GM13976 (cell line): Measurements from ENCODE around the gene ST6GALNAC5.

Source experiments
- DNase-seq: peaks from one replicate; pipeline ENCODE4 v3.0.0; 2012; ENCODE audit warnings: low spot score
- in situ Hi-C: fragments of 300-500 bp; cut with MboI; formaldehyde crosslinking; loops from one replicate; pipeline ENCODE4 v1.12.0; 2022; ENCODE audit warnings: low sequenced_read_pairs, mixed read lengths, inconsistent platforms; ENCODE audit not compliant: unreplicated experiment
- TF ChIP-seq, protein P1 (sequence below): IDR thresholded peaks from 2 replicates; pipeline ENCODE4 v1.5.1; 2012; ENCODE audit warnings: borderline replicate concordance, mild to moderate bottlenecking; ENCODE audit not compliant: insufficient read depth; ENCODE audit errors: extremely low read depth, missing control alignments, control extremely low read depth

ST6GALNAC5 gene

DNA sequence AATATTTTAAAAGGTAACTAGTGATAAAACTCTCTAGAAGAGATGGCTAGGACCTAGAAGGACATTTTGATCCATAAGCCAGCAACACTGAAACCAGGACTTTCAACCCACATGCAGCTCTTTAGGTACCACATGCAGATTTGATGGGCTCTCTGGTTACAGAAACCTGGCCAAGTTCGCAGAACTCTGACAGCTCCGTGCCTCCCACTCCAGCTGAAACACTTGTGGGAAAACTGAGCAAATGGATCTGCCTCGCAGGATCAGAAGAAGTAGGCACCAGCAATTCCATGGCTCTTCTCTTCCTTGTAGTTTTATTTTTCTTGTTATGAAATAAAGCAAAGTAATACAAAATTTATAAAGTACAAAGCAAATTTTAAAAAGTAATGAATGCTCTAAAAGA lies 58.5 kb downstream of the ST6GALNAC5 start:
- in situ Hi-C loops = no loop called here
- no peak for DNase-seq
- TF ChIP-seq, protein P1, sequence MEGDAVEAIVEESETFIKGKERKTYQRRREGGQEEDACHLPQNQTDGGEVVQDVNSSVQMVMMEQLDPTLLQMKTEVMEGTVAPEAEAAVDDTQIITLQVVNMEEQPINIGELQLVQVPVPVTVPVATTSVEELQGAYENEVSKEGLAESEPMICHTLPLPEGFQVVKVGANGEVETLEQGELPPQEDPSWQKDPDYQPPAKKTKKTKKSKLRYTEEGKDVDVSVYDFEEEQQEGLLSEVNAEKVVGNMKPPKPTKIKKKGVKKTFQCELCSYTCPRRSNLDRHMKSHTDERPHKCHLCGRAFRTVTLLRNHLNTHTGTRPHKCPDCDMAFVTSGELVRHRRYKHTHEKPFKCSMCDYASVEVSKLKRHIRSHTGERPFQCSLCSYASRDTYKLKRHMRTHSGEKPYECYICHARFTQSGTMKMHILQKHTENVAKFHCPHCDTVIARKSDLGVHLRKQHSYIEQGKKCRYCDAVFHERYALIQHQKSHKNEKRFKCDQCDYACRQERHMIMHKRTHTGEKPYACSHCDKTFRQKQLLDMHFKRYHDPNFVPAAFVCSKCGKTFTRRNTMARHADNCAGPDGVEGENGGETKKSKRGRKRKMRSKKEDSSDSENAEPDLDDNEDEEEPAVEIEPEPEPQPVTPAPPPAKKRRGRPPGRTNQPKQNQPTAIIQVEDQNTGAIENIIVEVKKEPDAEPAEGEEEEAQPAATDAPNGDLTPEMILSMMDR = no peak

DNA sequence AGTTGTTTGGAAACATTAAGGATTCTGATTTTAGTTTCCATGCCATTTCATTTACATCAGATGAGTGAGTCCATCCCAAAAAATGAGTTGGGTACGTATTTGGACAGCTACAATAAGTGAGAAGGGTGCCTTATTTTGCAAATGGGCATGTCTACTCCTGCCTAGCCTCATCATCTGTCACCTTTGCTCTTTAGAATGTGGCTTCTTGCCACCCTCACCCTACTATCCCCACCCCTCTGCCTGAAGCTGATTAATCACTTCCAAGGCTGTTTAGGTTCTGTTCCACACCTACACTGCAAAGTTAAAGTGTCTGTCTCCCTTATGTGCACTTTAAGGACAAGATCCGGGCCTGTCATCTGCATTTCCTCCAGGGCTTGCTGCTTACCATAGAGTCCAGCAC lies 61.2 kb downstream of the ST6GALNAC5 start:
- DNase-seq = no peak
- TF ChIP-seq, protein P1 = no peak
- in situ Hi-C loops = no loop called here

DNA sequence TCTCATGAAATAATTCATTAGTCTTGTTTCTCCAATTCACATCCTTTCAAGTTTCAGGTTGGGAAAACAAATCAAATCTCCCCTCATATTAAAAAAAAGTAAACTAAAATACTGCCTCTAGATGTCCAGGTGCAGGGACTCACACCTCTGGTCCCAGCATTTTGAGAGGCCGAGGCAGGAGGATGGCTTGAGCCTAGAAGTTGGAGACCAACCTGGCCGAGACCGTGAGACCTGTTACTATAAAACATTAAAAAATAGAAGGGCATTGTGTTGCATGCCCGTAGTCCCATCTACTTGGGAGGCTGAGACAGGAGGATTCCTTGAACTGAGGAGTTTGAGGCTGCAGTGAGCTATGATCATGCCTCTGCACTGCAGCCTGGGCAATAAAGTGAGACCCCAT lies 61.9 kb downstream of the ST6GALNAC5 start:
- no peak for DNase-seq
- TF ChIP-seq, protein P1 = no peak
- in situ Hi-C loops = no loop called here

DNA sequence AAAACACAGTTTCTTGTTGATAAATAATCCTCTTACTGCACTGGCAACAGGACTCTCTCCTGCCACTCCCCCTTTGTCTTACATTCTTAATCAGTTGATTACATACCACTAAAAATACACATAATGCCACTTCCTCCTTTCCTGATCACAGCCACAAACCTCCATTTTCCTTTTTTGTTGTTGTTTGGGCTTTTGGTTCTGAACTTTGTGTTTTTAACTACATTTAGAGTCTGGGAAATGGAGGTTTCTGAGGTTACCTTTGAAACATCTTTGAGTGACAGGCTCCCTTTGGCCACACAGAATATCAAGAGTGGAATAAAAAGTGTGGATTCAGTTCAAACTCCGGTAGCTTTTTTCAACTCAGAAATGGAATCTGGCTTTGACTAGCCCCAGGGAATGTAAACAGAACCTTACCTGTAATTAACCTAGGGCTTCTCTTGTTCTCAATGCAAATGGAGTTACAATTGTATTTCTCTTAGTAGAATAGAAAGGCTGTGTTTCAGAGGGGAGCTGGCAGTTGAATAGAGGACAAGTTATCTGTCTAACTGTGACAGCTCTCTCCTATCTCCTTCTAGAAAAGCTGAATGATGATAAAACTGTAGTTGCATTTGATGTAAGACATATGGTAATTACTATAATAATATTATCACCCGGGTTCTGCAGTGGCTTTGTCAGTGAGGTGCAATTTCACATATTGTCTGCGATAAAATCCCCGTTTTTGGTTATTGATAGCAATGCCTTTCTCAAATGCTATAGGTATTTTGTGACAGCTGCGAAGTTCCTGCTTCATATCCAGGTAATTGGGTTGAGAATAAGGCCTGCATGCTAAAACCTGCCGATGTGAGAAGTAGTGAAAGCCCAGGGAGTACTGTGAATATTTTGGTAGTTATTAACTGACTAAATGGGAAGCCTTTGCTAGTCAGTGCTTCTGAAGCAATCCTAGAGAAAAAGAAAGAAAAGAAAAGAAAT lies 66.9 kb downstream of the ST6GALNAC5 start:
- TF ChIP-seq, protein P1 = no peak
- DNase-seq = no peak
- in situ Hi-C loops = no loop called here

DNA sequence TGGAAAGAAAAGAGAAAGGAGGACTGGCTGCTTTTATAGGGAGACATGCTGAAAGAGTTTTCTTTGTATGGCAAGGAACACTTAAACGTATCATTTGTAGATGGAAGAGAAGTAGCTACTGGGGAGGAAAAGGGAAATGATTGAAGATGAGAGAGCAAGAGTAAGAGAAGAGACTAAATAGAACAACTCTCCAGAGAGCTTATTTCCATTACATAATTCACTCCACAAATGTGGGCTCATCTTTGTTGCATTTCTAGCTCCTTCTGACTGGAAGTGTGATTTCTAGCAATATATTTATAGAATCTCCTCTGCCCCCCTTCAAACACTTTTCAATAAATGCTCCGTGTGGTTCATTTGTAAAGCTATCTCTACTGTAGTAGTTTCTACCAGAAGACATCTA lies 71.0 kb downstream of the ST6GALNAC5 start:
- TF ChIP-seq, protein P1 = no peak
- no peak for DNase-seq
- in situ Hi-C loops = no loop called here

DNA sequence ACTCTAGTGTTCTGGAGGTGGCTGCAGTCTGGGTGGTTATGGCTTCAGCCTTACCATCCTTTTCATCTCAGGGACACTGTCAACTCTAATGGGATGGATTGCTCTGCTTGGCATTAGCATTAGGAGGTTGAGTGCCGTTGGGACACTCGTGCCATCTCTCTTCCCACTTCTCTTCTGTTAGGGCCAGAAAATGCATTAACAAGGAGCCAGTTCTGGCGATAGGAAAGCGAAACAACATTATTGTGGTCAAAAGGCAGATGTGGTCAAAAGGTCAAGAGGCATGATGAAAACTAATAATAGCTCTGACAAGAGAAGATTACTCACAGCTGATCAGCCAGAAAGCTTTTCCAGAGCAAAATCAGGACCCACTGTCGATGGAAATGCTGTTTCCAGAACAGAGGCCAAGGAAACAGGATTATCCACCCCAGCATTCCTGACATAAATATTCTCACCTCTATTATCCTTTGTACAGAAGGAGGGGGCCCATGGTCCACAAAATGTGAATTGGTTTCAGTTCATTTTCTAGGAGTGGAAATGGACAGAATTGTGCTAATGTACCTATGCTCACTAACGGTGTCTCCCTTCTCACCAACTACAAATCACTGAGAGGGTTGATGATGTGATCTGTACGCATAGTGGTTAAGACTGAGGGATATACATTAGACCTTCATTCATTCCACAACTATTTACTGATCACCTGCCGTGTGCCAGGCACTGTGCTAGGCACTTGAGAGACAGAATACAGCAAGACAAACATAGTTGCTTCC lies 72.0 kb downstream of the ST6GALNAC5 start:
- DNase-seq = no peak
- in situ Hi-C loops = no loop called here
- TF ChIP-seq, protein P1 = no peak
